GM12801 (cell line): ENCODE measurements around the gene BFSP2.

Source experiments
- CTCF ChIP-seq: IDR thresholded peaks from one replicate; pipeline ENCODE4 v1.5.1; 2011; ENCODE audit warnings: control low read depth; ENCODE audit not compliant: insufficient read length; ENCODE audit errors: extremely low read depth

BFSP2 gene

DNA sequence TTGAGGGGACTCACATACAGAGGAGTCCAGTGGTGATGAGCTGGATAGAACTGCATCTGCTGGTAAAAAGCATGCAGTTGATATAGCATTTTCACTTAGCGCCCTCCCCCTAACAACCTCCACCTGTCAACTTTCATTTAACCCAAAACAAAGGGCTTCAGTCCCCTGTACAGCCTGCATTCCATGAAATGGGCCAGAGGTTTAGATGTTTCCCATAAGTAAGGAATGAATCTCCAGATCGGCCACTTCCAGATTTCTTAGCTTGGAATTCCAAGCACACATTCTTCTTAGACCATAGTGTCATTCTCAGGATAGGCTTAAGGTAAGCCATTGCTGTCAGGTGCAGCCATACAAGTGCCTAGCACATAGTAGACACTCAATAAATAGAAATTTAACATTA lies 32.9 kb upstream of the BFSP2 start:
- TF ChIP-seq CTCF, result no peak

- no peak for TF ChIP-seq CTCF
Observed at GRCh38 chr3:133367403-133367802, 32.5 kb upstream of the BFSP2 start.

DNA sequence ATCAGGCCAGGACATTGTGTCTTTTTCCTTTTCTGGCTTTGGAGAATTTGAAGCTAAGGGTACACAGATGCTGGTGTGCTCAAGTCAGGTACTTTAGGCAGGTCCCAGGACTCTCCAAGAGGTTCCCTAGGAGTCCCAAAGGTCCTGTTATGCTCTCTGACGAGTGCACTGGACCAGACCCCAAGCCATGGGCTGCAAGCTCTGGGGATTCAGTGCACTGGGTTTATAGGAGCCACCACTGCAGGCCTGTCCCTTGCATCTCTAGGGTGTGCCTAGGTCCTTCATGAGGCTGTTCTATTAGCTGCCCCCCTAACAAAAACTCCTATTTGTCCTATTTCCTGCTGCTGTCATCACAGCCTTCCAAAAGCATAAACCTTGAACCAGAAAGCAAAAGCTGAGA lies 31.9 kb upstream of the BFSP2 start:
- no peak for TF ChIP-seq CTCF

DNA sequence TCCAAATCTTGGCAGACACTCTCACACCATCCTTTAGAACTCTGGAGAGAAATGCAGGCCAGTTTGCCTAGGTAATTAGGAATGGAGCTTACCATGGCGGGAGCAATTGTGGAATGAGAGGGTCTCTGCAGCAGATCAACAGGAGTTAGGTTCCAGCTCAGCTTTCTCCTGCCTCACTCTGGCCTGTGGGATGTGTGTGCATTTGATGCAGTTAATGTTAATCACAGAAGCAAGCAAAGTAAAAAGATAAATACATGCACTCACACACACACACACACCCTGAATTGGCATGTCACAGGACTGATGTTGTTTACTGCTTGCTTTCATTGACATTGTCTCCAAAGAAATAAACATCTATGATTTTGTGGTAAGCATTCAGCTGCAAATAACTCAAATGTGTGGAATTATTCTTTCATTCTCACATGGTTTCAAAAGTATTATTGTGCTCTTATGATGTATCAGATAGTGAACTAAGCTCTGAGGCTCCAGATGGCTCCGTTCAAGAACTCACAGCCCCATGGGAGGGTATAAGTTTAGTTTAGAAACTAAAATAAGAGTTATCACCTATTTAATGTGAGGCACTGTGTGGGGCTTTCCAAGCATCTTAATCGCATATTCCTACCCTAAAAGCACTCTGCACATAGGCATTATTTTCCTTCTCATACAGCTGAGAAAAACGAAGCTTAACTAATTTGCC lies 31.3 kb upstream of the BFSP2 start:
- TF ChIP-seq CTCF, result no peak

DNA sequence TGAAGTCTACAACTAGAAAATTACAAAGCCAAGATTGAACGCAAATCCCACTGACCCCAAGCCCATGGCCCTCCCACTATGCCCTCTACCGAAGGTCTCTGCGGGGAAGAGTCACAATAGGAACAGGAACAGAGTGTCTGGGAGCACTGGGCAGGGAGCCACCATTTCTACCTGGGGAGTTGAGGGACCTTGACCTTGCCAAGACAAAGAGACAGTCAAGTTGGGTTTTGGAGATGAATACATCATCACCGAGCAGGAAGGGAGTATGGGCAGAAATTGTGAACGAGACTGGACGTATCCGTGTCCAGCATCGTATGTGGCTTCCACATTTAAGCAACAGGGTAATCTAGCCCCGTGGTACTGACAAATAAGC lies 30.8 kb upstream of the BFSP2 start:
- no peak for TF ChIP-seq CTCF

DNA sequence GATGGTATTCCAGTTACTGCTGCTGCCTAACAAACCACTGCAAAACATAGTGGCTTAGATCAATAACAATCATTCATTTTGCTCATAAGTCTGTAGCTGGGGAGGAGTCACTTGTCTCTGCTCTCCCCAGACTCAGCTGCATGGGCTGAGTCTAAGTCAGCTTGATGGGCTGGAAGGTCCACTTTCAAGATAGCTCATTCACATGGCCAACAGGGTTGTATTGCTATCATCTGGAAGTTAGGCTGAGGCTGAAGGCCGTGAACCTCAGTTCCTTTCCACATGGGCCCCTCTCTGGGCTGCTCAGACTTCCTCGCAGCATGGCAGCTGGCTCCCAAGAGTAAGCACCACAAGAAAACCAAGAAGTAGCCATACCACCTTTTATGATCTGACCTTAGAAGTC lies 28.7 kb upstream of the BFSP2 start:
- no peak for TF ChIP-seq CTCF

GRCh38 chr3:133371676-133372075 lies 28.2 kb upstream of the BFSP2 start:
- TF ChIP-seq CTCF, result no peak
